HG02623 (cell line): ENCODE data around the gene MYO18A.
"Not testable (repeated sequence)": the region's sequence is repeated elsewhere in the genome, so short reads cannot be mapped to it uniquely, and the experiment has no call there.

Experiments
- ATAC-seq: cut with Tn5 transposase; IDR thresholded peaks from one replicate; pipeline ENCODE4 v1.9.1; 2021; ENCODE audit warnings: moderate library complexity; ENCODE audit not compliant: unreplicated experiment

MYO18A gene

DNA sequence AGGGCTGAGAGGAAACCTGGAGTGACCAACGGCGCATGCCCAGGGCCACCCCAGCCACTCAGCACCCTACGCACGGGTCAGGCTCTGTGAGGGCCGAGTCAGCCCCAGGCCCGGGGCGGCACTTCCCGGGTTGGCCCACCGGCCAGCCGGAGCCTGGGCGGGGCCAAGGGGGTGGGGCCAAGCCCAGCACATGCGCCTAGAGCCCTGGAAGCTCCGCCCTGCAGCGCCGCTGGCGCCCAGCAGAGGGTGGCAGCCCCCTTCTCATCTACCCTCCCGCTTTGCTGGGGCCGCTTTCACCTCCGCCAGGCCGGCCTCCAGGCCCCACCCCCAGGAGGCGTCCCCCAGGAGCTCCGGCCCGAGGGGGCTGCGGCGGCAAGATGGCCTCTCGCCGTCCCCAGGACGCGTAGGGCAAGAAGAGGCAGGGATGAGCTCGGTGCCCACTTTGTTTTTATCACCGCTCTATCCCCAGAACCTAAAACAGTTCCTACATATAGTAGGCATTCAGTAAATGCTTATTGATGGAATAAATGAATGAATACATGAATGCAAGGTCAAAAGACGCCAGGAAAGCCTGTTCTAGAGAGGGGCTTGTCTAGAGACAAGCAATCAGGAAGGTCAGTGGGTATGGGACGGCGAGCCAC, 31.3 kb downstream of the MYO18A start:
- peak; percentile 81 for ATAC-seq

DNA sequence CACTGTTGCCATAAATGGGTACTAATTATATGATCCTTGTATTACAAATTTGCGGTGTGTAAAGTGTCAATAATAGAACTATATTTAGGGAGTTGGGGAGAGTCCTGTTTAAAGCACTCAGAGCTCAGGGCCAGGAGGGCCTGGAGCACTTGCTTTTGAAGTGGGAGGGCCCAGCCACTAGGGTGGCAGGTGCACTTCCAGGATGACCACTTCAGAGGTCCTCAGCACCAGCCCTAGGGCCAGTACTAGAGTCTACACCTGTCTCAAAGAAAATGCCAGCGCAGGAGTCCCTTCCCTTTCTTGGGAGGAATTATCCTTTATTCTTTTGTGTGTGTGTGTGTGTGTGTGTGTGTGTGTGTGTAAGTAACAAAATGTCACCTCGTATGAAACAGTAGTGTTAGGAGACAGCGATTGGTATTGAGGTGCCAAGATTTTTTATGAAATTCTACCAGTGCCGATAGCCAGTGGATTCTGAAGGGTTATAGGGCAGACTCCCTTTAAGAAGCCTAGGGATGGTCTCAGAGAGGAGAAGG, 31.9 kb downstream of the MYO18A start:
- ATAC-seq = no peak

DNA sequence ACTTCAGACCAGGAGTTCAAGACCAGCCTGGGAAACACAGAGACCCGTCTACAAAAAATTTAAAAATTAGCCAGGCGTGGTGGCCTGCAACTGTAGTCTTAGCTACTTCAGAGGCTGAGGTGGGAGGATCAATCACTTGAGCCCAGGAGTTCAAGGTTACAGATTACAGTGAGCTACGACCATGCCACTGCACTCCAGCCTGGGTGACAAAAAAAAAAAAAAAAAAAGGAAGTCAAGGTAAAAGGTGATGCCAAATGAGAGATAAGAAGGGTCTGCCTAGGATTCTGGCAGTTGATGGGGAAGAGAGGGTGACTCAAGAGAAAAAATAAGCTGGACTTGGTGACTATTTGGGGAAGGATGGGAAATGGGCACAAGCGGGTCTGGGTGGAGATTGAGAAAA, 32.5 kb downstream of the MYO18A start:
- no peak for ATAC-seq

DNA sequence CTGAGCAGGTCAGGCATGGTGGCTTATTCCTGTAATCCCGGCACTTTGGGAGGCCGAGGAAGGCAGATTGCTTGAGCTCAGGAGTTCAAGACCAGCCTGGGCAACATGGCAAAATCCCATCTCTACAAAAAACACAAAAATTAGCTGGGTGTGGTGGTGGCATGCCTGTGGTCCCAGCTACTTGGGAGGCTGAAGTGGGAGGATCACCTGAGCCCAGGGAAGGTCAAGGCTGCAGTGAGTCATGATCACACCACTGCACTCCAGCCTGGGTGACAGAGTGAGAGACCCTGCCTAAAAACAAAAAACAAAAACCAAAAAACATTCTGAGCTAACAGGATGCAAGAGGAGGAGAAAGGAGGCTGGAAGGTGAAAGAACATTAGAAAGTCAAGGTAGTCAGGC, 33.0 kb downstream of the MYO18A start:
- ATAC-seq = not testable (repeated sequence)

DNA sequence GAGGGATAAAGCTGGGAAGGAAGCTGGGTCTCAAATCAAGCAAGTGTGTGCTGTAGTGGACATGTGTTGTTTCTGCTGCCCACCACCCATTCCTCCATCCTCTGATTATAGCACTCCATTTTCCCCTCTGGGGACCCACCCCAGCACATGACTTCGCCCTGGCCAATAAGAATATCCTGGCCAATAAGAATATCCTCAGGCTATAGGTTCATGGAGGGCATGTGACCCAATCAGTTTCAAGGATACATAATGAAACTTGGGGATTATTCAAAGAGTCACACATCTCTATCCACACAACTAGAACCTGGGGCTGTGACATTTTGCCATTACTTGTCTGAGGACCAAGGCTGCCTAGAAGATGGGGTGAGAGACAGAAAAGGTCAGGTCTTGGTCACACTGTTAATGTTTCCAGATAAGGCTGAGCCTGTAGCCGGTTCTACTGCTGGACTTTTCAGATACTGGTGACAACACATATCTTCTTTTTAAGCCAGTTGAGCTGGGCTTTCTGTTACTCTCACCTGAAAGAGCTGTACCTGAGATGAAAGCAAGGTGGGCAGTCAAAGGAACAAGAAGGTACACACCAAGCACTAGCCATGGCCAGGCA, 33.7 kb downstream of the MYO18A start:
- ATAC-seq = no peak

DNA sequence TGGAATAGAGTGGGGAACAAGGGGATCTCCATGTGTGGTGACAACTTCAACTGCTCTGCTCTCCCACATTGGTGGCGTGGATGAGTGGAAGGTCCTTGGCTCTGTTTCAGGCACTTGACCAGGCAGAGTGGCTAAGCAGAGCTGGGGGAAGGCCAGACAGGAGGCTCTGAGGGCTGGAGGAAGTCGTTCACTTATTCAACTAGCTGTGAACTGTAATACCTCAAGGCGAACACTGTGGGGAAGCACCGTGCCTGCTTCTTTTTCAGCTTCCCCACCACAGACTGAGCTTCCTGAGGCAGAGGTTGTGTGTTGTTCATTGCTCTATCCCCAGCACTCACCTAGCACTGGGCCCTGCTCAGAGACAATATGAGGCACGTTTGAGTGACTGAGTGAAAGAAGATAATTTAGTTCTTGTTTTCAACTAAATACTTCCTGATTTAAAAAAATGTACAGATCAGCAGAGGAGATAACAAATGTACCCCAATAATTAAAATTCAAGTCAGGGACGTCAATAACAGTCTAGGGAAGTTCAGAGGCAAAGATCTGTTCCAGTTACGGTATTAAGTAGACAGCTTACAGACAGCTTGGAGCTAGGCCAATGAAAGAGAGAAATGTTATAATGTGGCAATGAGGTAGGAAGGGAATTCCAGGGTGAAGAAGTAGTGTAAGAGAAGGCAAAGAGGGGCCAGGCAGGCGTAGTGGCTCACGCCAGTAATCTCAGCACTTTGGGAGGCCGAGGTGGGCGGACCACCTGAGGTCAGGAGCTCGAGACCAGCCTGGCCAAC, 34.7 kb downstream of the MYO18A start:
- ATAC-seq = no peak

DNA sequence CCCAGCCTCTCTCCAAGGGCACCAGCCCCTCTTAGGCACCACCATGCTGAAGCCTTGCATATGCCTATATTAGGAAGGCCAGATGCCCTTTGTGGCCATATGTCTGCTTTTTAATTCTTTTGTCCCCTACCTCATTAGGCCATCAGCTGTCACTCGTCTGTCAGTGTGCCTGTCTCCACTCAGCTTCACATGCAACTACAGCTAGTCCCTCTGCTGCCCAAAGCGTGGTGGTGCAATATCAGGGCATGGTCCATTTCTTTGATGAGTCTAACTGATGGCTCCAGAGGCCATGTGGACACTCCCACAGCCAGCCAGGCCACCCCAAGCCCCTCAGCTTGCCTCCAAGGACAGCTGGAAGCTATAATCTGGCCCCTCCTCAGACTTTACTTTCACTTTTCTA, 36.3 kb downstream of the MYO18A start:
- ATAC-seq = no peak

DNA sequence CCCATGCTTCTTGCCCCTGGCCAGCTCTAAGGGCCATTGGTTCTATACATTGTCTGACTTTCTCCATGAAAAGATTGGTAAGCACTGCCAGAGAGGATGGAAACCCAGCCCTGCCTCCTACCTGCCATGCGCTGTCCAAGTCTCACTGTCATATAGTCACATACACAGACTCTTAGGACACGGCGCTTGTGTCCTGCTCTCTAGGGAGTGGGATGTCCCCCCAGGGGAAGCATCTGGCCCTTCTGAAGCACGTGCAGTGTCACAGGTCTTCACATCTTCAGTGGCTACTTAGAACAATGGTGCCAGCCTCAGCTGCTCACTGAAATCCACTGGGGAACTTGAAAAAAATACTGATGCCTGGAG, 38.7 kb downstream of the MYO18A start:
- no peak for ATAC-seq

DNA sequence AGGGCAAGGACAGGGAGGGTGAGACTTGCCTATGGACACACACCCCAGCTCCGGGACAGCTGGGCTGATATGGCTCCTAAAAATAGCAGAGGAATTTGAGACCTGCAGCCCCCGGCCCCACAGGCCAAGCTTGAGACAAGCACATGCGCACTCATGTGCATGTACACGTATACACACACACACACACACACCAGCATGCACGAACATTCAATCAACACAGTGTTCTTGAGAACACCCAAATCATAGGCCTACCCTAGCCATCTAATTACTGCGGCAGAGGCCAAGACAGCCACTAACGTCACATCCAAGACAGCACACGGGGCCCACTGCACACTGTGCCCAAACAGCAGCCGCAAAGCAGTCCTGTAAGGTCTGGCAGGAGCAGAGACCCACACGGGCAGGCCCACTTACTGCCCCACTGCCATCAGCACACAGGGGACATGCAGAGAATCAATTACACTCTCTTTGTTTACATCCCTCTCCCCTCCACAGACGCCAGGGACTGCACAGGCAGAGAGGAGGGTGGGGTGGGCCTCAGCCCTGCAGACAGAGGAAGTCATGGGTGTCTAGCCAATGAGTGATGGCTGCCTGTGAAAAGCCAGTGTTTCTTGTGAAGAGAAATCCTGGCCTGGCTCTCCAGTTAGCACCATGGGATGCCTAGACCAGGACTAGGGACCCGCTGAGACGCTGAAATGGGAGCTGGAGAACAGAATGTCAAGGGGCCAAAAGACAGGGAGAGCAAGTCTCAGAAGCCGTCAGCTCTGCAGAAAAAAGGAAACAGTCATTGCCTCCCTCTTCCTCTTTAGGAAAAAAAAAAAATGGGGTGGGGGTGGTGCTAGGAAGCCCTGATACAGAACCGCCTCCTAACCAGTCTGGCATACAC, 39.3 kb downstream of the MYO18A start:
- ATAC-seq = no peak

DNA sequence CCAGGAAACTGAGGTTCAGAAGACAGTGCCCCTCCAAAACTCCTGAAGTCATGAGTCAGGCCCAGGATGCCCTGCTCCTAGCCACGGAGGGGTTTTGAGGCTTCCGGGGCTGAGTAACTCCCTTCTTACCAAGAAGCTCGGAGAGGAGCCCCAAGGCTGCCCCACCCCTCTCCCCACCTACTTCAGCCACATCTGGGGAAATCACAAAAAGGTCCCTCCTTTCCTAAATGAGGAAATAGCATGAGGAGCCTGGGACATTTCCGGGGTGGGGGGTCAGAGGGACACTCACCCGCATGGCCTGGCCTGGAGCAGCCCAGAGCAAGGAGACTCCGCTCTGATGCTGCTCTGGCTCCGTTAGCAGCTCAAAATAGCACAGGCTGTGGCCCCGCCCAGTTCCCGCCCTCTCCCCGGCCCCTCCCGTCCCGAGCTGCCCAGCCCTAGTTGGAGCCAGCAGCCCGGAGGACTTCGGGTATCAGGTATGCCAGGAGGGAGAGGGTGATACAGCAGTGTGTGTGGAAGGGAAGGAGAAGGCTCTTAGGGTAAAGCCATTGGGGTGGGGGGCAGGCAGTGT, 40.1 kb downstream of the MYO18A start:
- peak; percentile 43 for ATAC-seq

DNA sequence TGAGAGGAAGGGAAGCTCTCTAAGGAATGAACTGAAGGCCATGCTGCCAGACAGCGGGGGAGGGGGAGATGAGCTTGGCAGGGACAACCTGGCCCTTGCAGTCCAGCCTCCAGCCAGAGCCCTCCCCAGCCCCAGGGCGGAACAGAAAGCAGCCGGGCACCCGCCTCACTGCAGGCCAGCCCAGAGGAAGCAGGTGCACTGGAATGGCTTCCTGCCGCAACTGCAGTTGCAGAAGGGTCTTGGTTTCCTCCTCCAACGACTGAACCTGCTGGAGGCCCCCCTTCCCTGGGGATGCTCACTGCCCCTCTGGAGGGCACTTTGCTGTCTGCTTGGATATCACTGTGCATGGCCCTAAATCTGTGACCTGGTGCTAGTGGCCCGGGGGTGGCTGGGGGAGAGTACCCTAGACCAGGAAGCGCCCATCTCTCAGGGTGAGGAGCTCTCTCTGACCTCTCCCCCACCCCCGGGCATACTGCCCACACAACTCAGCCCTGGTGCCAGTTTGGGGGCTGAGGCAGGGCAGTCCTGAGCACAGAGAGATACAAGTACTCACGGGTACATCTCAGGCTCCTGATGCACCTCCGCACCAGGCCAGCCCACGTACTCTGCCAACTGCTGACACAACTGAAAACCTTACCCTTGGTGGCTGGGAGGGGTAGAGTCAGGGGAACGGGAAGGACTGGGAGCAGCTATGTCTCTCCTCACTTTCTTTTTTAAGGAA, 41.1 kb downstream of the MYO18A start:
- no peak for ATAC-seq

DNA sequence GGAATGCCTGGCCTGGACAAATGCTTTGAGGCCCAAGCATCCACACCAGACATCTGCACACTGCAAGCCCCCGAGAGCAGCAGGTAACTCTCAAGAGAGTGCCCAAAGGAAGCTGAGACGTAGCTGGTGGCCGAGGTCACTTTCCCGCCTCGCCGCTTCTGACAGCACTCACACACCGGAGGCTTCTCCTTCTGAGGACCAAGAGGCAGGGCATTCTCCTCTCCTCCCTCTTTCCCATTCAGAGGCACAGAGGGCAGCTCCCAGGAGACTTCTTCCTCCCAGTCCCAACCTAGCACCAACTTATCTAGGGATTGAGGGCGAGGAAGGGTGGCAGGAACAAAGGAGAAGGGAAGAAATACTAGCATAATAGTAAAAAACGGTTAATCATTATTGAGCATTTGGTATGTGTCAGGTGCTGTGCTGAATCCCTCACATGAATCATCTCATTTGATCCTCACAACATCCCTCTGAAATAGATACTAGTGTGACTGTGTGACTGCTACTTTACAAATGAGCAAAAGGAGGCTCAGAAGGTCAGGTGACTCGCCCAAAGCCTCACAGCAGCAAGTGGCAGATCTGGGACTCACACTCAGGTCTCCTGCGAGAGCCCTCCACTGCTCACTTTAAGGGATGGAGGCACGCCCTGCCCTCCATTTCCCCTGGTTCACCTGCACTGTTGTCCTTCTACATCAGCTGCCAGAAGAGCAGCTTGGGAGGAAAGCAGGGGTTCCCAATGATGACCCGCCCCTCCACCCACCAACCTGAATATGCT, 41.8 kb downstream of the MYO18A start:
- no peak for ATAC-seq

DNA sequence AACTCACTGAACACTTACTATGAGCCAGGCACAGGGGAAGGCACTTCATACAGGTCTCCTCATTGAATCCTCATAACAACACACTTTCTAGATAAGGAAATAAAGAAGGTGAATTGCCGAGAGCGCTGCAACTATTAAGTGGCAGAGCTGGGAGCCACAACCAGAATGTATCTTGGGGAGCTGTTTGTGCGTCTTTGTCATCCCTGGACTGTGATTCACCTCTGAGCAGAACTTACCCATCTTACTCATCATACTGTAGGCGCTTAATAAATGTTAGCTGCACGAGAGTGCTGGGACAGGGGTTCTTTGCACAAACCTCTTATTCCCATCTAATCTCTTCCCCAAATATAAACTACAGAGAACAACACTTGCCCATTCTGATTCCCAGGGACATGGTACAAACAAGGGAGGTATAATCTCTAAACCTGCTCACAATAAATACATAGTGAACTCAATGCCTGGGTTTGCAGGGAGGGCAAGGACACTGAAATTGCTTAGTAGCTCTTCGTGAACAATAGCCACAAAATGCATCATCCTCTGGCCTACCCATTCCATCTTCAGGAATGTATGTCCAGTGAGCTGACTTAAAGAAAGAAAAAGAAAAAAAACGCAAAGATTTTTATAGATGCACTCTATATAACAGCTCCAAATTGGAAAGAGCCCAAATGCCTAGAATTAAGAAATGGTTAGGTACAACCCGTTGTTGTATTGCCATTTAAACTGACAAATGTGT, 43.0 kb downstream of the MYO18A start:
- no peak for ATAC-seq

DNA sequence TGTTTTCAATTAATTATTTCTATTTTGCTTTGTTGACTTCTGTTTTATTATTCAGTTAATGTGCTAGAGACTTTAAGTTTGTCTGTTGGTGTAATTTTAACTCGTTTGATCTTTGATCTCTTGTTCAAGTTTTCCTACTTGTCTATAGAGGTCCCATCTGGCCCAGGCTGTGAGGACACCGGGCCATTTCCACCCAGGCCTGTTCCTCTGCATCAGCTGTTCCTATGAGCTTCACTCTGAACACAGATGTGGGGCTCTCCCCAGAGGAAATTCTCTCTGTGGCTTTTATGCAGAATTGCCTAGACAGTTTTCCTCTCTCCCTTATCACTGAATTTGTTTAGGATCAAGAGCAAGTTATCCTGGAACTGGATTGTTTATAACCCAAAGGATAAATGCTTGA, 44.7 kb downstream of the MYO18A start:
- ATAC-seq = no peak

DNA sequence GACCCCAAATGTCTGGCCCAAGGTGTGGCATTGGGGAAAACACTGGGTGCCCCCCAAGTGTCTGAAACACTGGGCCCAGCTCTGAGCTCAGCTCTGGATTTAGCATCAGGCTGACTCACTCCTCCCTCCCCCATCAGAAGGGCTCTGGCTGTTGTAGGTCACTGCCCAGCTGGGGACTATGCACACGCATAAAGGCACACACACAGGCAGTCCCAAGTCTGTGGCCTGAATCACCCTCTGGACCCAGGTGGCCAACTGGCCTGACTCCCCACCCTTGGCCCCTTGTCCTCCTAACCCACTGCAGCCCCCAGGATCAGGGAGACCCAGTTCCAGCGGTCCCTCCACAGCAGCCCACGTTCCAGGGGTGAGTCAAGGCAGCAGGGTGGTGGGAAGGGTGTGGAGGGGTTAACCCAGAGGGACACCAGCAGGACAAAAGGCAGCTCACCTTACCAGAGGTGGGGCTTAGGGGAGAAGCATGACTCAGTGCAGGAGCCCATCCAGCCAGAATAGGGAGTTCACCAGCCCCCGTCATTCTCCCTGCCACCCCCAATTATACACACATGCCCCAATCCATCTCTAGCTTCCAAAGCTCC, 47.0 kb downstream of the MYO18A start:
- no peak for ATAC-seq

DNA sequence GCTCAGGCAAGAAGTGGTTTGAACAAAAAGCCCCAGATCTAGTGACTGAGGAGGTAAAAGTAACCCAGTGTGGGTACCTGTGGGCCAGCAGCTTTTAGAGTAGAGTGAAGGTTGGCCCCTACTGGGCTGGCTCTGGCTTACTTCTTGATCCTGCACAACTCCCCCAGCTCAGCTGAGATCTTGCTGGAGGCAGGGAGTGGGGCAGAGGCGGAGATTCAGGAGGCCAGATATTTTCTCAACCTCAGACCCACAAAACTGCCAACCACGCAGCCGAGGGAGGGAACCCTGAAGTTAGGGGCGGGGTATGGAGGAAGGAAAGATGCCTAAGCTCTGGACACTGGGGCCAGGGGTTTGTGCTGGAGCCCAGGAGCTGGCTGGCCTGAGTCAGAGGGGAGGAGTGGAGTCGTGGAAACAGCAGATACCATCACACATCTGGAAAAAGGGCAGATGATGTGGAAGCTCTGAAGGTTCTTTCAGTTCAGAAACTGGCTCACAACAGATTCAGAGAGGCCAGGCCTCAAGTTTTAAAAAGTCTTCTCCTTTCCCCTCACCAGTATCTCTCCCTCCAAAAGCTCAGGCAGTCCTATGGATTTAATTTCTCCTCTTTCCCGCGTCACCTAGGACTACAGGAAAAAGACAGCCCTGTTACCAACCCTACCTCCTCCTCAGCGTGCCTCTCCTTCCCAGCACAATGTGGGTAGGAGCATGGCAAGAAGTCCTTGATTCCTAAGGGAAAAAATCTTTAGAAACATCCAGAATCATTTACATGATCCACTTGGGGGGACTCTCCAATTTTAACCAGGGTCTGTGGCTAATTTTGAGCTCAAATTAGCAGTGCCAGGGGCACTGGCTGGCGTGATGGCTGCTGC, 48.1 kb downstream of the MYO18A start:
- no peak for ATAC-seq

DNA sequence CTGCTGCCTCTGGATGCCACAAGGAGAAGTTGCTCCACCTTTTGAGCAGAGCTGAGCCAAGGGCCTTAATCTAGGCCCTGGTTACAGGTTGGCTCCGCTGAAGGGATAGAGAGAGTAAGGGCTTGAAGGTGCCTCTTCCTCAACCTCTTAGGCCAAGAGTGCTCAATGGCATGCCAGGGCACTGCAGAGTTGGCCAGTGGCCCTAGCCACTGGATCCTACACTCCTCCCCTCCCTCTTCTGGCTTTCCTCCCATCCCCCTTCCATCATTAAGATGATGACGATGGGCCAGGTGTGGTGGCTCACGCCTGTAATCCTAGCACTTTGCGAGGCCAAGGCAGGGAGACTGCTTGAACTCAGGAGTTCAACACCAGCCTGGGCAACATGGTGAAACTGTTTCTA, 50.5 kb downstream of the MYO18A start:
- no peak for ATAC-seq
